ENCODE results near the gene OR4D1. TPM values are rescaled to one million over a fixed set of nuclear protein-coding genes. Genes with fewer than 3 reads are reported as not detected.

The OR4D1 gene
- total RNA-seq, 1 donor = not detected

DNA sequence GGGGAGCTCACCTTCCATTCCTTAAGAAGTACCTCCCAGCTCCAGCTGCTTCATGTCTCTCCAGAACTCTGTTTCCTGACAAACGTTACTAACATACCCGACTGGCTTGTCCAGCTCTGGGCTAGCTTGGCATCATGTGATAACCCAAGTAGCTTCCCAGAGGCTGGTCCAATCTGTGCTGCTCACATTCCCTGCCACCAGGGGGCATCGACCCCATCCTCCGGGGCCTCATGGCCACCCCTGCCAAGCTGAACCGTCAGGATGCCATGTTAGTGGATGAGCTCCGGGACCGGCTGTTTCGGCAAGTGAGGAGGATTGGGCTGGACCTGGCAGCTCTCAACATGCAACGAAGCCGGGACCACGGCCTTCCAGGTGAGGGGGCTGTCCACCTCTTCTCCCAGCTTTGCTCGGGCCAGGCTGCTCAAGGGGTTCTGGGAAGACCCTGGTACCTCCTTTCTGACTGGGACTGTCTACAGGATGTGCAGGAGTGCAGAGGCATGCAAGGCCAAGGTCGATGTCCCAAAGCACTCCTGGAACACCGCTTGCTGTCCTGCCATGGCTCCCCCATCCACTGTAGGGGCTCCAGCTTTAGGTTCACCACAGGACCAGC is 51.9 kb downstream of the OR4D1 start:
- TF ChIP-seq CTCF (IDR thresholded peaks at IDR 0.05; ENCODE audit: insufficient read depth, low read length) = peak; percentile 45
- no peak overlapping the region for H3K4me3 ChIP-seq (ENCODE audit: low read depth, low read length)
- DNase-seq (ENCODE audit: low read depth) = peak; percentile 26

- DNase-seq (ENCODE audit: low read depth) = no peak
- no peak overlapping the region for H3K4me3 ChIP-seq (ENCODE audit: low read depth, low read length)
- TF ChIP-seq CTCF (IDR thresholded peaks at IDR 0.05; ENCODE audit: insufficient read depth, low read length) = no peak
Measured at GRCh38 chr17:58202859-58203258, 54.7 kb downstream of the OR4D1 start.

DNA sequence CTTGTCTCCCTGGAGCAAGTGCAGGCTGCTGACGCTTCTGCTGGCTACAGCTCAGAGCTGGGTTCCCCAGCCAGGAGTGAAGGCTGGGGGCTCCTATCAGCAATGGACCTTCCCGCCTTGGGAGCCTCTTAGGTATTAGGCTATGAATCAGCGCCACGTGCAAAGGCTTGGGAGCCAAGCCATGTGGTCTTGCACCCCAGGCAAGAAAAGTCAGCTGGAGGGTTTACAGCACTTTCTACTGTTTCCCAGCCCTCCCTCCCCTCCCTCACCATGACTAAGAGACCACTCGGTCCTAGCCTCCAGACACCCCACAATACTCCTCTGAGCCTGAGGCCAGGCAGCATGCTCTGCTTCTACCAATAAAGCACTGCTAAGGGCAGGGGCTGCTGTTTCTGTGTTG is 56.6 kb downstream of the OR4D1 start:
- no peak for TF ChIP-seq CTCF (IDR thresholded peaks at IDR 0.05; ENCODE audit: insufficient read depth, low read length)
- no peak overlapping the region for H3K4me3 ChIP-seq (ENCODE audit: low read depth, low read length)
- peak; percentile 28 for DNase-seq (ENCODE audit: low read depth)

DNA sequence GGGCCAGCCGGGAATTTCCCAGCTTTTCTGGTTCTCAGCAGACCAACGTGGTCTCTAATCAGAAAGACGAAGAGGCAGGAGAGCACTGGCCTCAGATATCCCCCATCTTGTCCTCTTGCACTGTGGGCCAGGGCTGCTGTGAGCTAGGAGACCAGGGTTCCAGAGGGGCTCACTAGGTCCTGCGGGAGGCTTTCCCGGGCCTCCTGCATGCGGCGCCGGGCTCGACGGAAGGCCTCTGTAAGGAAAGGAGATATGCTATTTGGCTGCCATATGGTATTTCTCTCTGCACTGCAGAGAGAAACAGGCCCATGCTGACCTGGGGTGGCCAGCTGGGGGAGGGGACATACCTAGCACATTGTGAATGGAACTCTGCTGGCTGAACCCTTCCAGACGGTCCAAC is 57.8 kb downstream of the OR4D1 start:
- no peak for DNase-seq (ENCODE audit: low read depth)
- no peak overlapping the region for H3K4me3 ChIP-seq (ENCODE audit: low read depth, low read length)
- TF ChIP-seq CTCF (IDR thresholded peaks at IDR 0.05; ENCODE audit: insufficient read depth, low read length) = no peak

- TF ChIP-seq CTCF (IDR thresholded peaks at IDR 0.05; ENCODE audit: insufficient read depth, low read length) = no peak
- no peak for DNase-seq (ENCODE audit: low read depth)
- H3K4me3 ChIP-seq (ENCODE audit: low read depth, low read length) = no peak overlapping the region
Measured at GRCh38 chr17:58207451-58207850, 59.3 kb downstream of the OR4D1 start.

DNA sequence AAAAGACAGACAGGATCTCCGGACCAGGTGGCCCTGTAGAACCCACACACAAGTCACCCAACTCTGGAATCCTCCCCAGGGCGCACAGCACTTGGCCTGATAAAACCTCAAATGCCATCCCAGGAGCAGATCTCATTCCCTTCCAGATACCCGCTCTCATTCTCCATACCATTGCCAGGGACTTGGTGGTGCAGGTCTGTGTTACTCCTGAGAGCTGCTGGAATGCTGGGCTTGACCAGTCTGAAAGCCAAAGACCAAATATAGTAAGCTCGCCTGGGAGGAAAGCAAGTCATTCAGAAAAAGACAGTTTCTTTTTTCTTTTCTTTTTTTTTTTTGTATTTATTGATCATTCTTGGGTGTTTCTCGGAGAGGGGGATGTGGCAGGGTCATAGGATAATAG is 60.2 kb downstream of the OR4D1 start:
- DNase-seq (ENCODE audit: low read depth) = no peak
- TF ChIP-seq CTCF (IDR thresholded peaks at IDR 0.05; ENCODE audit: insufficient read depth, low read length) = no peak
- no peak overlapping the region for H3K4me3 ChIP-seq (ENCODE audit: low read depth, low read length)

Other genes with a start within 250 kb of the OR4D1 start
- 17.1 and 25.7 TPM in 2 replicates for gene CUEDC1, start 193.0 kb upstream of the OR4D1 start, total RNA-seq (ENCODE audit: low replicate concordance)
- 16.4 and 76.2 TPM in 2 replicates for gene VEZF1, start 160.1 kb upstream of the OR4D1 start, total RNA-seq (ENCODE audit: low replicate concordance)
- gene SRSF1, start 141.1 kb upstream of the OR4D1 start, total RNA-seq (ENCODE audit: low replicate concordance) = 330 and 375 TPM in 2 replicates
- 15.0 and 17.4 TPM in 2 replicates for gene DYNLL2, start 65.0 kb upstream of the OR4D1 start, total RNA-seq (ENCODE audit: low replicate concordance)
- gene OR4D2, start 18.6 kb downstream of the OR4D1 start, total RNA-seq (ENCODE audit: low replicate concordance) = not detected in 2 replicates
- not detected in 2 replicates for gene EPX, start 44.3 kb downstream of the OR4D1 start, total RNA-seq (ENCODE audit: low replicate concordance)
- gene MKS1, start 70.9 kb downstream of the OR4D1 start, total RNA-seq (ENCODE audit: low replicate concordance) = 10.6 and 16.6 TPM in 2 replicates
- not detected in 2 replicates for gene LPO, start 90.2 kb downstream of the OR4D1 start, total RNA-seq (ENCODE audit: low replicate concordance)
- gene MPO, start 132.6 kb downstream of the OR4D1 start, total RNA-seq (ENCODE audit: low replicate concordance) = 0.09 TPM in 1 of 2 replicates, not detected in the other
- gene TSPOAP1, start 180.4 kb downstream of the OR4D1 start, total RNA-seq (ENCODE audit: low replicate concordance) = 0.18 and 1.1 TPM in 2 replicates
- 18.2 and 34.9 TPM in 2 replicates for gene SUPT4H1, start 203.8 kb downstream of the OR4D1 start, total RNA-seq (ENCODE audit: low replicate concordance)